OCI-LY1 (cell line): ENCODE data around the gene TRIM43B.

Source experiments
- CTCF ChIP-seq: fragments of 200-600 bp; sonication (generic), shearing (Covaris generic); IDR thresholded peaks from 2 replicates; pipeline ENCODE4 v1.5.1; 2017; ENCODE audit warnings: mild to moderate bottlenecking, antibody characterized with exemption, low read length, moderate library complexity, mixed read lengths
- EZH2 ChIP-seq: fragments of 200-600 bp; sonication (generic), shearing (Covaris generic); IDR thresholded peaks from 2 replicates; pipeline ENCODE4 v1.8.0; 2017; ENCODE audit warnings: borderline replicate concordance, mixed run types, mild to moderate bottlenecking, antibody characterized with exemption, low read length, moderate library complexity, mixed read lengths

- TF ChIP-seq CTCF (no peak), EZH2 (no peak)
Observed at GRCh38 chr2:95525294-95526035, 40.9 kb upstream of the TRIM43B start.
